Immature natural killer cell (primary cell): ENCODE data around the gene SYNRG. TPM values are rescaled to one million over a fixed set of nuclear protein-coding genes. Genes with fewer than 3 reads are reported as not detected.

Experiments used
- DNase-seq, 3 donors: peaks; one replicate each; pipeline ENCODE4 v3.0.0; 2022; ENCODE audit warnings: mixed read lengths in 1 of 3
- H3K27ac Mint-ChIP-seq, 6 donors: one replicate each; pipeline ENCODE4 v1.8.0; 2020; ENCODE audit warnings: mixed read lengths in 6 of 6, mild to moderate bottlenecking in 5 of 6, inconsistent platforms in 4 of 6, moderate library complexity in 3 of 6
- H3K27me3 Mint-ChIP-seq, 3 donors: one replicate each; pipeline ENCODE4 v1.8.0; 2020 to 2021; ENCODE audit warnings: low read depth in 3 of 3, mild to moderate bottlenecking in 3 of 3, mixed read lengths in 3 of 3, moderate library complexity in 3 of 3, inconsistent platforms in 1 of 3
- H3K36me3 Mint-ChIP-seq, 3 donors: one replicate each; pipeline ENCODE4 v1.8.0; 2020; ENCODE audit warnings: mixed read lengths in 3 of 3, inconsistent platforms in 2 of 3, mild to moderate bottlenecking in 2 of 3
- H3K4me1 Mint-ChIP-seq, 2 donors: one replicate each; pipeline ENCODE4 v1.8.0; 2020; ENCODE audit warnings: inconsistent platforms in 2 of 2, mild to moderate bottlenecking in 2 of 2, mixed read lengths in 2 of 2, moderate library complexity in 1 of 2
- H3K4me3 Mint-ChIP-seq, 5 donors: one replicate each; pipeline ENCODE4 v1.8.0; 2020; ENCODE audit warnings: mild to moderate bottlenecking in 5 of 5, mixed read lengths in 5 of 5, inconsistent platforms in 3 of 5, moderate library complexity in 3 of 5
- H3K9me3 Mint-ChIP-seq, 6 donors: one replicate each; pipeline ENCODE4 v1.8.0; 2020; ENCODE audit warnings: mild to moderate bottlenecking in 6 of 6, mixed read lengths in 6 of 6, inconsistent platforms in 4 of 6, moderate library complexity in 3 of 6
- polyA plus RNA-seq, 3 donors: library from polyadenylated mRNA; unstranded; fragments of 300-500 nt; fragmentation: Illumina TruSeq; gene quantifications; one replicate each; pipeline ENCODE4 v1.2.3, GENCODE V29; 2021

SYNRG gene
- polyA plus RNA-seq, 3 donors from 2014 or later, result 32.8 to 118 (median 58.7) TPM

DNA sequence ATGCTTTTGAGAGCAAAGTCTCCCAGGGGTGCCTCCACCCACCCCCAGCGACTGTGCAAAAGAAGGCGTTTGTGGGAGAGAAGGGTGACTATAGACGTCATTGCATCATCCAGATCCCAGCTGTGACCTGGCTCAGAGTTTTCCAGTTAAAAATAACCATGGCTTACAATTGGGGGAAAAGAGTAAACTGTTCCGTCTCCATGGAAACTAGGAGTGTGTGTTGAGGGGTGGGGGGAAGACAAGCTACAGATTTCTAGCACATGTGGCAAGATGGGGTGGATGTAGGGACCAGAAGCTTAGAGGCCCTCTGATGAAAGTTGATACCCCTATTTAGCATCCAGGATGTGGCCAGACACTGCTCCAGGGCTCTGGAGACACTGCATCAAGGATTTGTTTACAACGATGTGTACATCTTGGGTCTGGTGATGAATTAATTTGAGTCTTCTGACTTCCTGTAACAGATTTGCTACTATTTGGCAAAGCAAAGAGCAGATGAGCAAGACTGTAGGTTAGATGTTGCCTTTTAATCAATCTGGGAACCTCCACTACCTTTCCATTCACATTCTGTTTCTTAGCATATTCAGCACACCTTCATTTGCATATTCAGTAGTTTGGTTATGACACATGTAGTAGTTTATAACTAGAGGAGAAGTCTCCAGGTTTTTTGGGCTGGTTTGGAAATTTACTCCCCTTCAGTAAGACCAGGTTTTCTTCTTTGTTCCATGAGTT is 125.7 kb downstream of the SYNRG start:
- H3K27ac Mint-ChIP-seq, result no peak overlapping the region
- H3K9me3 Mint-ChIP-seq, result no peaks in the 10 kb centered on the region
- H3K4me3 Mint-ChIP-seq, result no peak overlapping the region
- peaks cover 4 to 11% (median 5%) of the 10 kb centered on the region in 3 donors for H3K36me3 Mint-ChIP-seq
- no peaks in the 10 kb centered on the region for H3K27me3 Mint-ChIP-seq
- H3K4me1 Mint-ChIP-seq, result peaks cover 6% of the 10 kb centered on the region in 2 donors
- no peak for DNase-seq

DNA sequence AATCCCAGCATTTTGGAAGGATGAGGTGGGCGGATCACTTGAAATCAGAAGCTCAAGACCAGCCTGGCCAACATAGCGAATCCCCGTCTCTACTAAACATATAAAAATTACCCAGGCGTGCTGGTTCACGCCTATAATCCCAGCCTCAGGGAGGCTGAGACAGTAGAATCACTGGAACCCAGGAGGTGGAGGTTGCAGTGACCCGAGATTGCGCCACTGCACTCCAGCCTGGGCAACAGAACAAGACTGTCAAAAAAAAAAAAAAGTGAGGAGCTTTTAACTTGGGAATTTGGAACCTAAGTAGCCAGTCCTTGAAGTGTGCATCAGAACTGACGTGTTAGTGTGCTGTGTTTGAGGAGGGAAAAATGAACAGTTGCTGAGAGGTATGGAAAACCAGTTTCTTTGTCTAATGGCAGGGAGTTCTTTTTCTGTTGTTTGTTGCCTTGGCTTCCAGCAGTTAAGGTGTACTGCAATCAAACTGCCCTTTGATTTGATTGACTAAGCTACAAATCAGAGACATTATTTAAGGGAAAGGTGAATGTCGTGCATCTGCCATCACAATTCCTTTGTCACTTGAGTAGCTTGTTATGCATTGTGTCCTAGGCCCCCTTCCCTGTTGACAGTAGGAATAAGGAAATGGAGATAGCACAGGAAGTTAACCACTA is 128.1 kb downstream of the SYNRG start:
- Mint-ChIP-seq H3K27me3 (no peaks in the 10 kb centered on the region), H3K9me3 (no peaks in the 10 kb centered on the region), H3K27ac (peak overlapping the region in 2 of 6 donors; percentile 31 to 64), H3K36me3 (peaks cover 13 to 25% (median 16%) of the 10 kb centered on the region in 3 donors), H3K4me1 (no peaks in the 10 kb centered on the region), H3K4me3 (no peak overlapping the region)
- no peak for DNase-seq

DNA sequence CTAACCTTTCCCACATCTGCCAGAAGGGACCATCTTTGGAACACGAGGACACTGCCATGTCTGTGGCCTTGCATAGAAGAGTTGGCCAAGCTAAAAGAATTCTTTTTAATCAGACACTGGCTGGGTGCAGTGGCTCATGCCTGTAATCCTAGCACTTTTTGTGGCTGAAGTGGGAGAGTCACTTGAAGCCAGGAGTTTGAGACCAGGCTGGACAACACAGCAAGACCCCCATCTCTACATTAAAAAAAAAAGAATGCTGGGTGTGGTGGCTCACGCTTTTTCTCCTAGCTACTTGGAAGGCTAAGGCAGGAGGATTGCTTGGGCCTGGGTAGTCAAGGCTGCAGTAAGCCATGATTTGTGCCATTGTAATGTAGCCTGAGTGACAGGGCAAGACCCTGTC is 128.8 kb downstream of the SYNRG start:
- Mint-ChIP-seq H3K4me3 (no peak overlapping the region), H3K9me3 (no peaks in the 10 kb centered on the region), H3K27me3 (no peaks in the 10 kb centered on the region), H3K4me1 (no peaks in the 10 kb centered on the region), H3K36me3 (peaks cover 18 to 31% (median 20%) of the 10 kb centered on the region in 3 donors), H3K27ac (no peak overlapping the region)
- DNase-seq, result no peak

DNA sequence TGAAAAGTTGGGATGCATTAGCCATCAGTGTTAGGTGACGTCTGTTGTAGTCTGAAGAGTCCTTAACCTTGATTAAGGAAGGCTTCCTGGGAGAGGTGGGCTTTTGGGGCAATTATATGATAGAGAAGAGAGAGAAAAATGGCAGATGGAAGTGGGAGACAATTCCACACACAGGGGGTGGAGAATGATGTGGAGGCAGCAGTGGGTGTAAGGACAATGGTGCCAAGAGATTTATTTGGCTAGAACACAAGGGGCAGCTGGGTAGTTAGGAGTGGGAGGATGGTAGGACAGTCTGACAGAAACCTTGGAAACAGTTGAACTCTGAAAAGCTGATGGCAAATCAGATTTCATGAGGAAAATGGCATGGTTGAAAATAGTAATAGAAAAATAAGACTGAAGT is 130.2 kb downstream of the SYNRG start:
- Mint-ChIP-seq H3K36me3 (peaks cover 20 to 36% (median 23%) of the 10 kb centered on the region in 3 donors), H3K4me3 (no peak overlapping the region), H3K27me3 (no peaks in the 10 kb centered on the region), H3K9me3 (no peaks in the 10 kb centered on the region), H3K4me1 (no peaks in the 10 kb centered on the region), H3K27ac (peak overlapping the region in 2 of 6 donors; percentile 36 to 75)
- DNase-seq, result no peak

DNA sequence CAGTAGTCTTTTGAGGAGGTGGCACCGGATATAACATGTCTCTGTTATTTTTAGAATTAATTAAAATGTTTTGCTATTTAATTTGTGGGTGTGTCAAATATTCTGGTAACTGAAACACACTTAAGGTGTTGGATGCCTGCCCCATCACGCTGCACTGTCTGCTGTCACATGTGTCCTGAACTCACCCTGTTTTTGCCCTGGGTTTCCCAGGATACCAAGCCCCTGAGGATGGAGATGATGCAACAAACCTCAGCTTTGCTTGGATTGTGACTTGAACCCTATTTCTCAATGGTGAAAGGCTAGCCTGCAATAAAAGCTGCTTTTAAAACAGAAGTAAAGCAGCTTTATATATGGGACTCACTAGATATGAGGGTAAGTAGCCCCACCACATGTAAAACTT is 131.0 kb downstream of the SYNRG start:
- DNase-seq, result no peak
- H3K9me3 Mint-ChIP-seq, result no peaks in the 10 kb centered on the region
- H3K4me3 Mint-ChIP-seq, result no peak overlapping the region
- H3K27me3 Mint-ChIP-seq, result no peaks in the 10 kb centered on the region
- H3K36me3 Mint-ChIP-seq, result peaks cover 28 to 44% (median 31%) of the 10 kb centered on the region in 3 donors
- H3K4me1 Mint-ChIP-seq, result no peaks in the 10 kb centered on the region
- H3K27ac Mint-ChIP-seq, result no peak overlapping the region

DNA sequence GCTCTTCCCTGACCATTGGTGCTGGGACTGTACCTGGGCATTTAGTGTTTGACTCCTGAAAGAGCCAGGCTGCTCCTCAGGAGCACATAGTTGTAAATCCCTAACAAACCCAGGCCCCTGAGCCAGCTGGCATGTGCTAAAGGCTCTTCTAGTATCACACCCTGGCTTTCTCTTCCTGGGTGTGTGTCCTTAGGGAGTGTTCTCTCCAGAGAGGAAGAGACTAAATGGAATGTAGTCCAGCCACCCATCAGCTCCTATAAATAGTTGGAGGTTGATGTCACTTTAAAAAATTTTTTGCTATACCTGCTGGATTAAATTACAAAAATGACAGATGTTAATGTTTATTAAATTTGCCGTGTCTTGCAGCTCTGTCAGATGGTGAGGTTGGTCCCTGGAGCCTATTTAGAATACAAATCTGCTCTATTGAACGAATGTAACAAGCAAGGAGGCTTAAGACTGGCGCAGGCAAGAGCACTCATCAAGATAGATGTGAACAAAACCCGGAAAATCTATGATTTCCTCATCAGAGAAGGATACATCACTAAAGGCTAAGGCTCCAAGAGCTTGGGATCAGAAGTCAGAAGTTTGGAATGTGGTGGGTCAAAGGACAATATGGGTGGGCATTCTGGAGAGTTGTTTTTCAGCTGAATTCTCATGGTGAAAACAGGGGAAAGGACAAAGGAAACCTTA is 132.6 kb downstream of the SYNRG start:
- no peak overlapping the region for H3K27ac Mint-ChIP-seq
- DNase-seq, result no peak
- H3K4me3 Mint-ChIP-seq, result no peak overlapping the region
- H3K27me3 Mint-ChIP-seq, result no peaks in the 10 kb centered on the region
- no peaks in the 10 kb centered on the region for H3K9me3 Mint-ChIP-seq
- no peaks in the 10 kb centered on the region for H3K4me1 Mint-ChIP-seq
- peaks cover 30 to 53% (median 34%) of the 10 kb centered on the region in 3 donors for H3K36me3 Mint-ChIP-seq

DNA sequence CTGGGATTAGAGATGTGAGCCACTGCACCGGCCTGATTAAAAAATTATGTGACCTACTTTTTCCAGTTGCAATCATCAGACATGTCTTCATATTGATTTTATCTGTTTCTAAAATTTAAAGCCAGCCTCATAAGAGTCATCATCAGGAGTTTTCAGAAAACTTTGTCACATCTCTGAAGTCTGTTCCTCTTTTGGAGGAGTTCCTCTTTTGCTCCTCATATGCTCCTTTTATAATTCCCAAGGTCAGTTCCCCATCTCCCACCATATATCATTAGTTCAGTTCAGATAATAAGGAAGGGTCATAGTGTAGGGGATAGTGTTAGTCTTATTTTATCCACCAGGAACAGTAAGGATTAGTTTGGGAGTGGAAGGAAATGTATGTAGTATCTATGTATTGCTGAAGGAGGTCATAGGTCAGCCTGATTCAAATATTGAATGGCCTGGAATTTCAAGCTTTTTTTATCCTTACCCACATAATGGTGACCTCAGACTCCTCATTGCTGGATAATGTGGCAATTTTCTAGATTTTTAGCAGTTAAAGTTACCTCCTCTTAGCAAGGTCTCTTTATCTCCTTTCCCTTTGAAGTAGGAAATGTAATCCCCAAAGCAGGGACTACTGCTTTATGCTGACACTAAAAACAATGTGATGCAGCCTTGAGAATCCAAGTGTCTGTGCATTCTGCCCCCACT is 133.3 kb downstream of the SYNRG start:
- Mint-ChIP-seq H3K4me1 (no peaks in the 10 kb centered on the region), H3K9me3 (no peaks in the 10 kb centered on the region), H3K27me3 (no peaks in the 10 kb centered on the region), H3K36me3 (peaks cover 35 to 58% (median 39%) of the 10 kb centered on the region in 3 donors), H3K27ac (no peak overlapping the region), H3K4me3 (no peak overlapping the region)
- no peak for DNase-seq

DNA sequence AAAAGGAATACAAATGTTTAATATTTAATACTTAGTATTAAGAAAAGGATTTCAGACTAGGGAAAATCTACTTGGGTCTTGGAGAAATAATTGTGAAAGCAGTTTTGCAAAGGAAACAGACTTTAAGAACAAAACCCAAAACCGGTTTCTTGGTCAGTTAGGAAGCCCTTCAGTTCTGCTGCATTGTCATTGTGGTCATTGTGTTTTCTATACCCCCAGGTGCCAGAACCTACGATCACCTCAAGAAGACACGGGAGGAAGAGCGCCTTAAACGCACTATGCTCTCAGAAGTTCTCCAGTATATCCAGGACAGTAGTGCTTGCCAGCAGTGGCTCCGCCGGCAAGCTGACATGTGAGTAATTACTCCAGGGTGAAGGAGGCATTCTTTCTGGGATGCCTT is 139.0 kb downstream of the SYNRG start:
- no peak for DNase-seq
- no peaks in the 10 kb centered on the region for H3K4me1 Mint-ChIP-seq
- peaks cover 28 to 52% (median 31%) of the 10 kb centered on the region in 3 donors for H3K36me3 Mint-ChIP-seq
- H3K27ac Mint-ChIP-seq, result peak overlapping the region in 1 of 6 donors; percentile 33
- H3K9me3 Mint-ChIP-seq, result no peaks in the 10 kb centered on the region
- H3K4me3 Mint-ChIP-seq, result no peak overlapping the region
- peaks cover 0 to 1% (median 0%) of the 10 kb centered on the region in 3 donors for H3K27me3 Mint-ChIP-seq

DNA sequence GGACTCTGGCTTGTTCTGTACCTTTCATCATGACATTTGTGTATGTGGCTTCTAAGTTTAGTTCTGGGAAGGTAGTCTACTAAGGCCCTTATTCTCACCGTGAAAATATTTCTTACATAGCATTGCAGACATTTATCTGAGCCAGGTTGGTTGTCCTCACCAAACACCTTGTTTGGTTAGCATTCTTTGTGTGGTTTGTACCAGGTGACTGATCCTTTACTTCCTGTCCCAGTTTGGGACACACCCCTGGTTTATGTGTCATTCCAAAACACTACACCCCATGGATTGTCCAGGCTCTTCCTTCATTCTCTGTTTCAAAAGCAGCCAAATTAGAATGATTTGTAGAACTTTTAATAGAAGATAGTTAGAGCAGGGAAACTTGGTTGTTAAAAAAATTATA is 142.7 kb downstream of the SYNRG start:
- peaks cover 18 to 34% (median 22%) of the 10 kb centered on the region in 3 donors for H3K36me3 Mint-ChIP-seq
- H3K4me1 Mint-ChIP-seq, result no peaks in the 10 kb centered on the region
- no peaks in the 10 kb centered on the region for H3K9me3 Mint-ChIP-seq
- no peak overlapping the region for H3K4me3 Mint-ChIP-seq
- H3K27ac Mint-ChIP-seq, result no peak overlapping the region
- DNase-seq, result no peak
- peaks cover 0 to 1% (median 0%) of the 10 kb centered on the region in 3 donors for H3K27me3 Mint-ChIP-seq

DNA sequence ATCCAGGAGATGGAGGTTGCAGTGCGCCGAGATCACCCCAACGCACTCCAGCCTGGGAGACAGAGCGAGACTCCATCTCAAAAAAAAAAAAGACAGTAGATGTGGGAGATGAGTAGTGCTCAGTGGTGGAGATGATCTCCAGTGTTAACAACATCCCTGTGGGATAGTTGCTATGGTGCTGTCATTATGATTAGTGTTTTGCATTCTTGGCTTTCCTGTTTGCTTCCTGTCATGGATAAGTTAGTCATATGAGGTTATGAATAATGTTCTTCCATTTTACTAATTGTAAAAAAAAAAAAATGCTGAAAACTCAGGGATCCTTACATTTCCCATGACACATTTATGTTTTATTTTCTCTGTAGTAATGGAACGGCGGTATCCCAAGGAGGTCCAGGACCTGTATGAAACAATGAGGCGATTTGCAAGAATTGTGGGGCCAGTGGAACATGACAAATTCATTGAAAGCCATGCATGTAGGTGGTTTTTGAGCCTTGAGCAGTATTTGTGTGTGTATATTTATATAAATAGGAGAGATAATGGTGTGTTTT is 144.1 kb downstream of the SYNRG start:
- peaks cover 10 to 28% (median 13%) of the 10 kb centered on the region in 3 donors for H3K36me3 Mint-ChIP-seq
- H3K27ac Mint-ChIP-seq, result no peak overlapping the region

More for the DNA sequence above, 144.1 kb downstream of the SYNRG start:
- Mint-ChIP-seq H3K9me3 (no peaks in the 10 kb centered on the region), H3K4me1 (no peaks in the 10 kb centered on the region), H3K27me3 (no peaks in the 10 kb centered on the region), H3K4me3 (no peak overlapping the region)
- DNase-seq, result no peak

Other genes with a start within 250 kb of the SYNRG start
- not detected for gene C17orf78, start 233.4 kb downstream of the SYNRG start, polyA plus RNA-seq
- gene ACACA, start 202.6 kb downstream of the SYNRG start, polyA plus RNA-seq, result 1 to 10 TPM; 3.3 to 7.0 (median 3.9) TPM
- gene TADA2A, start 202.5 kb downstream of the SYNRG start, polyA plus RNA-seq, result 10 to 100 TPM in 1 of 3 donors, 1 to 10 TPM in 2; 3.3 to 16.0 (median 4.0) TPM
- gene DUSP14, start 119.5 kb downstream of the SYNRG start, polyA plus RNA-seq, result 10 to 100 TPM; 18.1 to 25.9 (median 19.2) TPM
- 10 to 100 TPM in 1 of 3 donors, 1 to 10 TPM in 2; 7.9 to 19.3 (median 9.3) TPM for gene DDX52, start 34.0 kb upstream of the SYNRG start, polyA plus RNA-seq
- not detected for gene HNF1B, start 135.6 kb upstream of the SYNRG start, polyA plus RNA-seq